SIG-M5 treated with dmso at 0.1 percent for 504 hours (cell line): ENCODE measurements around the gene SUFU.

Source experiments
- DNase-seq: peaks from one replicate; lab custom pipeline; 2025; ENCODE audit not compliant: unreplicated experiment; lab: John Stamatoyannopoulos, UW

Gene SUFU

DNA sequence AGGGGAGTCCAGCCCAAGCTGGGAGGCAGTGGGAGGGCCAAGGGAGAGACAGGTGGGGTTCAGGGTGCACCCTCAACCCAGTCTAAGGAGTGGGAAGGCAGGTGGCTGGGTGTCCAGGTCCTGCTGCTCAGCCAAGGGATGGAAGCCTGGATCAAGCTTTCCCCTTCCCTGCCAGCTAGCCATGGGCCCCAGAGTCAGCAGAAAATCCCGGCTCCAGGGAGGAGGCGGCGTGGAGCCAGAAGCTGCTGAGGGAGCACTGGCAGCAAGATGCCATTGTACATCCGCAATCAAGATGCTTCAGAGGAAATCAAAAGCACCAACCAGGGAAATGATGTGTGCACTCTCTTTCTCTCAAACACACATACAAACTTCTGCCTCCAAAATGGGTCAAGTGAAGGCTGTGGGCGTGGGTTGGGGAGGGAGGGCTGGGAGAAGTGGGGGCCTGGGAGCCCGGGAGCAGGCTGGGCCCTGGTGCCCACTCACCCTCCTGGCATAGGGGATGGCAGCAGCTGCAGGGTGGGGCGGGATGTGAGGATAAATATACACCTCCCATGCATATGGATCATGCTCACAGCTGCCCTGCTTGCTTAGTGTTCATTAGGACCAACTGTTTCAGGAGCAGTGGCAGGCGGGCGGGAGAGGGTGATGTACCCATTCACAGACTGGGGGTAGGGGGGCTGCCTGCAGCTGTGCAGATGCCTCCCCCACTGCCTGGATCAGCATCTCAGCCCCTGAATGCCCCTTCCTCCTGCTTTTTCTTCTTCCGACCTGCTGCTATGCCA, 164.7 kb downstream of the SUFU start:
- no peak for DNase-seq

DNA sequence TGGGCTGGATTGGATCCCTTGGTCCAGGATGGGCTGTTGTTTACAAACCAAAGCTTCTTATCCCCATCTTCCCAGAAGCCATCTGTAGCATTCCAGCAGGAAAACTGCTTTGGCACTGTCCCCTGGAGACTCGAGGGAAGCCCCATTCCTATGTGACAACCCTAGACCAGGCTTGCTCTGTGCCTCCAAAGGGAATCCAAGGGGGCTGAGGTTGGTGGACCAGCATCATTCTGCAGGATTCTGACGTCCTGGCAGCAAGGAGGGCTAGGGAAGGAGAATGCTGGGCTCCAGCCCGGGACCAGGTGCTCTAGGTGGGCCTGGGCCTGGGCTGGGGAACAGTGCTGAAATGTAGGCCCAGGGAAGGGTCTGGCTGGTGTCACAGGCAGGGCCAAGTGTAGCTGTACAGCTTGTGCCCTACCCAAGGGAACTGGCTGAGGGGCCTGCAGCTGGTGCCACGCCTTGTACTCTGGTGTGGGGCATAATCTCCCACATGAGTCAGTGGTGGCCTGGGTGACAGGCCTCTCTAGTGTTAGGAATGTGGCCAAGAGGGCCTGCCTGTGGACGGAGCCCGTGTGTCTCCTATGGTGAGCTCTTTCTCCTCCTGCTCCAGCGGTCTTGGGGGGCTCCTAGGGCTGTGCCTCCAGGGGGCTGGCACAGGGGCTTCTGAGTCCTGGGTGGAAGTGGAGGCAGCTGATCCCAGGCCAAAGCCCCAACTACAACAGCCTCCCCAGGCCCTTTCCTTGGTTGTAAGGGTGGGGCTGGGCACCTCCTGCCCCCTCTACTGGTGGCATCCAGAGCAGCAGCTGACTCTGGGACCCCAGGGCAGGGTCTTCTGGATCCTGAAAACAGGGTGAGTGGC, 165.7 kb downstream of the SUFU start:
- DNase-seq, result no peak

DNA sequence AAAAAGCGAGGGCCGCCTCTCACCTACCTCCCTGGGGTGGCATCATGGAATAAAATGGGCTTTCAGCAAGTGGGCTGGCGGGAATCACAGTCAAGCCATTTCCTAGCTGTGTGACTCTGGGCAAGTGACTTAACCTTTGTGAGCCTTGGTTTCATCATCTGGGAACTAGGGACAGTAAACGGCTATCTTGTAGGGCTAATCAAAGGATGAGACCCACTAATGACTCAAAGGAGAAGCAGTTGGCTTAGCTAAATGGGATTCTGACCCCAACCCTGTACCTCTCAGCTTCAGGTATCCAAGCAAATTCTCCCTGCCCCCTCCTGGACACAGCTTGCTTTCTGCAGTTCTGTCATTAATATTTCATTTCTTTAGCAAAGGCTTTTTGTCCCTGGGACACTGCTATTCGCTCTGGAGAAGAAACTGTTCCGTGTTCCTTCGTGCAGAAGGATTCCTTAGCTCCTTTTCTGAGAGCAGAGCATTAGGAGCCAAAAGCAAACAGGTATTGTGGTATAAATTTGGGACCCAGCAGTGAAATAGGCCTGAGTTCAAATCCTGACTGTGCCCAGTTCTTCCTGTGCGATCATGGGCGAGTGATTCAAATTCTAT, 166.4 kb downstream of the SUFU start:
- DNase-seq, result no peak

DNA sequence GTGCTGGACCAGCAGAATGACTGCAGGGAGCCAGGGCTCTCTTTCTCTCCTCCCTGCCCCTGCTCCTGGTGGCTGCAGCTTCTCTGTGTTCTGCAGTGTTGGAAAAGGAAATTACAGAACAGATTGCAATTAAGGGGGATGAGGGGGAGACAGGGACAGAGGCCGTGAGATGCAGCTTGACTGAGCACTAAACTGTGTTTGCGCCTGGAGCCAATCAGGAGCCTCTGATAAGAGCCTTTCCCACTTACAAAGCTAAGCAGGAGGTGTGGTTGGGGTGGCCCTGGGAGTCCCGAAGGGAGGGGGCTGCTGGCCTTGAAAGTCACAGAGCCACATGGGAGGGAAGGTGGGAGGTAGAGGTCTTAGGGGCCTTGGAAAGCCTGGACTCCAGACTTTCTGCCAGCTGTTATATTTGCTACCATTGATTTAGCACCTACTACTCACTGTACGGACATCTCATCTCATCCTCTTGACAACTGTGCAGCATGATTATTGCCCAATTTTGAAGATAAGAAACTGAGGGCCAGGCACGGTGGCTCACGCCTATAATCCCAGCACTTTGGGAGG, 167.2 kb downstream of the SUFU start:
- no peak for DNase-seq

DNA sequence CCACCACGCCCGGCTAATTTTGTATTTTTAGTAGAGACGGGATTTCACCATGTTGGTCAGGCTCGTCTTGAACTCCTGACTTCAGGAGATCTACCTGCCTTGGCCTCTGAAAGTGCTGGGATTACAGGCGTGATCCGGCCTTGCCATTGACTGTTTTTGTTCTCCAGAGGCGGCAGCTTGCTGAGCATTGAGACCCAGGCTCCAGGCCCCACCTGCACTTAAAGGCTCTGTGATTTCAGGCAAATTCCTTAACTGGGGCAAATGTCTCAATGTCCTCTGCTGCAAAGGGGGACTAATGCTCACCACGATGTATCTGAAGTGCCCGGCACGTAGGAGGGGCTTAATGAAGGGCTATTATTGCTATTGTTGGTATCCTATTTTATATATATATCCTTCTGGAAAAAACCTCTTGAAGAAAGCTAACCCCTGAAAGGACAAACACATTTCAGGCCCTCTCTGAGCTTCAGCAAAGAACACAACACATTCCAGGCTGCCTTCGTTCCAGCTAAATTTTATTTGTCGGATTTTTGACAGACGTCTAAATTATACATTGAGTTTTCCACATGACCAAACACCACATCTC, 169.6 kb downstream of the SUFU start:
- DNase-seq, result no peak

DNA sequence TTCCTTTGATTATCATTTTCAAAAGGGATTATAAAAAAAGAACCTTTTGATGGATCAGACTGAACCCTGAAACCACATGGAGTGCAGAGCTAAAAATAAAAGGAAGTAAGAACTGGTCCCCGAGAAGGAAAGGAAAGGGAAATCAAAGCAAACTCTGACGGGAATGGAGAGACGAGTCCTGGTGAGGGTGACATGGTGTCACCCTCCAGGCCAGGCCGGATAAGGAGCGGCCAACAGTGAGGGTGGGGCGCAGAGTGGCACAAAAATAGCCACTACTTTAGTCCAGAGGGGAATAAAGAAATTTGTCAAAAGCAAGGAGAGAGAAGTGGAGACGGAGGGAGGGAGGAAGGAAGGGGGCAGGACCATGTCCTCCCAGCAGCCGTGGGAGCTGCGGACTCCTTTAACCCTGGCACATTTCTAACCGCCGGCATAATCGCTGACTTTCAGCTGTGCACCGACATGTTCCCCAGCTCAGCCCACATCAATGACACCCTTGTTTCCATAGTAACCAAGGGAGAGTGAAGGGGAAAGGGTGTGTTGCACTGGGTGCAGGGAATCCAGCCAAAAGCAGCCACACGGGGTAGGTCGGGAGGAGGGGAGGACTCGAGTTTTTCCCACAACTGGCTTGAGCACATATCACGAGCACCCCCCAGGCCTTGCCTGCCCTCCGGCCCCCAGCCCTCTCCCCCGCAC, 170.2 kb downstream of the SUFU start:
- DNase-seq, result no peak

DNA sequence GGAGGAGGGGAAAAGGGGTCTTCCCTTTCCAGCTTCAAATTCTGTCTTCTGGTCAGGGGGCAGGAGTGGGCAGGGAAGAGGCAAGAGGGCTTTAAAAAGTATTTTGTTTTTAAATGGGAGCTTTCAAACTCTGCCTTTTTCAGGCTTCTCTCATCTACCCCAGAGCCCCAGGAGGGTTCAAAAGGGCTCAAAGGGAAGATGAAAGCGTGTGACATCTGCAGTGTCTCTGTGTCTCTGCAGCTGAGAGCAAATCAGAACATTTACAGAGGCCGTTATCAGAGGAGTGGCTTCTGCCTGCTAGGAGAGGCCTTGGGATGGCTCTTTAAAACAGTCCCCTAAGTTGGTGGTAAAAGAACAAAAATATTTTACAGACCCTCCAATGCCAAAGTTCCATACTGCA, 170.8 kb downstream of the SUFU start:
- DNase-seq, result no peak

DNA sequence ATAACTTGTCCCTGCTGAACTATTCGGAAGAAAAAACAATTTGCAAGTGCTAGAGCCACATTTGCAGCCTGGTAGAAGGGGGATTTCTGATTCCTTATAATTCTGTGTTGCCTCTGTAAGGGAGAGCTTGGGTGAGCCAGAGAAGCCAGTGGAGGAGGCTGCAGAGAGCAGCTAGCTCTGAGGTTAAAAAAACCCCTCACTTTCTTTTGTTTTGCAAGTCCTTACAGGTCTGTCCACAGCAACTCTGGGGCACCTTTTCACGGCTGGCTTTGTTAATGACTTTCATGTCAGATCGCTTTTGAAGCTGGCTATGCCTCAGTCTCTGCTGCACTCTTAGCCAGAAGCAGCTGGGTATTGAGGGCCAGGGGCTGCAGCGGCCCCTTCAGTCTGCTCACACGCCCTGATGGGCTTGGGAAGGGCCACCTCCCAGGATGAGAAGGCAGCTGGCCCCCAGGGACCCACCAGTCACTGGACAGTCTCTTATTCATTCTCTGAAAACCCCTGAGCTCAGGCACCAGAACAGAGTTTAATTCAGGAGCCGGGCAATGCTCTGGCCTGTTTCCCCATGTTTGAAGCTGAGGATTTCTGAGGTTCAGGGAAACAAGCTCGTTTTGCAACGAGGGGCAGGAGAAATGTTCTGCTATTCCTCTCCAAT, 171.4 kb downstream of the SUFU start:
- no peak for DNase-seq

DNA sequence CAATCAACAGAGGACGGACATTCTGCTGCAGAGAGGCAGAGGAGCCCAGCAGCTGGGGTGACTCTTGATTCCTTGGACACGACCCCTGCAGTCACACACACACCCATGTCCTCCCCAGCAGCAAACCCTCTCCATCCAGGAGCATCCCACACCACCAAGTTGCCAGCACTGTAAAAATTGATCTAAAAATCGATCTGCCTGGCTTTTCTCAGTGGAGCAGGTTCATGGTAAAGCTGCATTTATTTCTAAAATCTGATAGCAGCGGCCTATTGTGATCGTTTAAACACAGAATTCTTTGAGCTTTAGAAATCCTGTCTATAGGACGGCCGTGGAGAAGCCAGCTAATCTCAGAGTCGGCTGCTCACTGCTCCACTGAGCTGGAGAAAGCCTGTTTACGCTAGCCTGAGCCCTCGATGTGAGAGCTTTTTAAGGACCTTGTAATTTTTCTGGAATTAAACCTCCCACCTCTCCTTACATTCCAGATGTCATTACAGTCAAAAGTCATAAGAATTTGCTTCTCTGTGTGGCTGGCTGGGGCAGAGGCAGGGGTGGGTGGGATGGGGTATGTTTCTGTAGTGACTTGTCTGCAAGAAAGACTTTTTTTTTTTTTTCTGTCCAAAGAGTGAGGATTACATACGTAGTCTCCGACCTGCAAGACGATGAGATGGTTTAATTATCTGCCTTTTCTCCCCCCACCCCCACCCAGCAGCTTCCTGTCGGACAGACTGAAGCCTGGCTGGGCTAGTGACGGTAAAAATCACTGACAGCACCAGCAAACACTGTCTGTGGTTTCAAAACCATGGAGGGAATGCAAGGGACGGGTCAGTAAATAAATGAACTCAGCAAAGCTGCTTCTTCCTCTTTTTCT, 172.1 kb downstream of the SUFU start:
- DNase-seq, result peak; percentile 65

DNA sequence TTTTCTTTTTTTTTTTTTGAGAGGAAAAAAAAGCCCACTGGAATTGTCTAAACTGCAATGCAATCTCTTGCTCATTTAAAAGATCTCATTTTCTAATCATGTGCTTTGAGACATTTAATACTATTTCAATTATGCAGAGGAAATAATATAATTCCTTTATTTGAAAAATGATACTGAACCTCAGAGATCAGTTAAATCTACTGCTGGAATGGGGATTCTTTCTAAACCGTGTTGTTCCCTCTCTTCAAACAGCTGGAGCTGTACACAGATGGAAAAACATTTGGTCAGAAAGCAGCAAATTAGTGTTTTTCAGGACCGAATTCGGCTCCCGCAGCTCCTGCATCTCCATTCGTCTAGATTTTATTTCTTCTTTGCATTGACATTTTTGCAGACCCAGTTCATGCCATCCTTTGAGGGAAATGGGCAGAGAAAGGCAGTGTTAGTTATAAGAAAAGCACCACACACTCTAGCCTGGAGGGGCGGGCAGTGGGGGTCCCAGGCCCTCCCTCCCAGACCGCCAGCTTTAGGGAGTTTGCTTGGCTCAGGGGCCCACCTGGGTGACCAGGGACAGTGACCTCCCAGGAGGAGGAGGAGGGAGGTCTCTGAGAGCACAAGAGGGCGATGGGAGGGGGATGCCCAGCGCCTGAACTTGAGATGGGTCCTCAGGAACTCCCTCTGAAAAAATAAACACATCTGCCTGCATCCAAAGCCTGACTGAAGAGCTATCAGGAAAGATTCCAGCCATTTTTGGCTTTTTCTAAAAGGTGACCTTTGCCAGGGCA, 173.0 kb downstream of the SUFU start:
- no peak for DNase-seq

DNA sequence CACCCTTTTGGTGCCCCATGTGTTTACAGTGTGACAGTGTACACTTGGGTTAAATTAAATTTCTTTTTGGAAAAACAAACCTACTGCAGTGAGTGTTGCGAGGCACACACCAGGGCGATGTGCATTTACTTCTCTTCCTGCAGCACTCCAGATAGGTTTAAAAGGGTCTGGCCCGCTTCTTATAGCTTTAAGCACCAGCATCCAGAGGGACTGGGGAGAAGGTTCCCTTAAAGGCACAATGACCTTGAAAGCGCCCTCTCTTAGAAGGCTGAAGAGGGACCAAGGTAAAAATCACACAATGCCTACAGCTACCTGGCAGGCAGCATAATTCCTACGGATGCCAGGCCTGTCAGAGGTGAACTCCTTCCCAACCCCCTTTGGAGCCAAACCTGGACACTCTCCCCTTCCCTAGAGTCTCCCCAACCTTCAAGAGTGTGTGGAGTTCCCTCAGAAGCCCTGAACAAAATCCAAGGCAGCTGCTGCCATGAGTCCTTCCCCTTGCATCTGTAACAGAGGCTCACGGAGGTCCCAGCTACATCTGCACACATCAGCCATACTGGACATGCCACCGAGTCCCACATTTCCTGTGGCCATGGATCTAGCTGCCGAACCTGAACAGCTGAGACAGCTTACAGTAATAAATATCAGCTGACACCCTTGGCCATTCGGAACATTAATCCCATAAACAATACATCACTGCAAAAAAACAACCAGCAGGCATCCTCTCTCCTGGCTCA, 173.7 kb downstream of the SUFU start:
- DNase-seq, result no peak

DNA sequence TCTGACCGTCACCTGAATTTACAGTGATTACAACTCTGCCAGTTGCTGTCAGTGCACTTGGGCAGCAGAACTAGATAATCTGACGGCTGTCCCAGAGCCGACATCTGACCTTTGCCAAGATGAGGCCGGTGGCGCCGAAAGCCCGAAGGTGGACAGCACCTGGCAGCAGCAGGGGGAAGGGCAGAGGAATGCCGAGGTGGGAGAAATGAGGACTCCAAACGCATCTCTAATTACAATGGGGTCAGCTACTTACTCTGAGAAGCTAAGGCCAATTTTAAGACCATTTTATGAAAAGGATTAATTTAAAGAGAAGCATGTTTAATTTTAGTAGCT, 174.3 kb downstream of the SUFU start:
- no peak for DNase-seq

DNA sequence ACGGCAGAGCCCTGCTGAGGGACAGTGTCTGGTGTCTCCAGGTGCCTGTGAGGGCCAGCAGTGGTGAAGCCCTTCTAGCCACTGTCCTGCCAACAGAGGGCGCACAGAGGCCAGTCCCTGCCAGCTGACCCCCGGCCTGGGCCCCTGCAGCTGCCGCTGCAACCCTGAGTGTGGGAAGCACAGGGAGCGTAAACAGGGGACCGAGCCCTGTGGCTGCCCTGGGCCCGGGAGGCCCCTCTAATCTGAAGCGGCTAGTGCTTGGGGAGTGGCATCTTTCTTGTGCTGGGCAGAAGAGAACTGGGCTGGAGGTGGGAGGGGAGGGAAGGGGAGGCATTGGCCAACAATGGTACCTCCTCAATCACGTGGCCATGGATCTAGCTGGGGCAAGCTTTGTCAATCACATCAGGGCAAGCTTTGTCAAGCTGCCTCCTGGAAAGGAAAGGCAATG, 175.1 kb downstream of the SUFU start:
- peak; percentile 33 for DNase-seq

DNA sequence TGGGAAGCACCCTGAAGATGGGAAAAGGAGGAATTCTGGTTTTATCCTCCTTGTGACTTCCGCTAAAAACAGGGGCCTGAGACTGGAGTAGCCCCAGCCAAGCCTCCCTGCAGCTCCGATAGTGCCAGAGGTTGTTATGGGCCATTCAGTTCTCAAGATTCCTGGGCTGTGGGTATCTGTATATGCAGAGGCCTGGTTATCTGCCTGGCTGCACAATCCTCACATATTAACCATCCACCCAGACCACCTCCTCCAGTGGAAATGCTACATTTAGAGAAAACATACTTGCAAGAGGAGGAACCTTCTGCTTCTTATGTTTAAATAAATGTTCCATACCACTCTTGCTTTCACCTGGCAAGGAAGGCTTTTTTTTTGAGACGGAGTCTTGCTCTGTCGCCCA, 175.8 kb downstream of the SUFU start:
- no peak for DNase-seq

DNA sequence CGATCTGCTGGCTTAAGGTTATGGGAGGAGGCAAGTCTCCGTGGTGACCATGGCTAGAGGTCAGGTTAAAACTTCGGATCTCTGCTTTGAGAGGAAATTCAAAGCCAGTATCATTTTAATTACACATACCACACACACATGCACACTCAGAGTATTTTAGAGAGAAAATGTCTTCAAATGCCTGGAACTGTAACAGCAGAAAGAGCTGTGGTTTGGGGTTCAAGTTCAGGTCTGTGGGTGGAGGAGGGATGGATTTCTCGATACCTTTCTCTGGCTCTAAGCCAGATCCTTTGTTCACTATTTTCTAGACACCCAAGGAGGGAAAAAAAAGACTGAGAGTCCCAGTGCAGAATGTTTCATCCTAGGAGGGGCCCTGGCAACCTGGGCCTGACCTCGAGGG, 177.9 kb downstream of the SUFU start:
- no peak for DNase-seq

DNA sequence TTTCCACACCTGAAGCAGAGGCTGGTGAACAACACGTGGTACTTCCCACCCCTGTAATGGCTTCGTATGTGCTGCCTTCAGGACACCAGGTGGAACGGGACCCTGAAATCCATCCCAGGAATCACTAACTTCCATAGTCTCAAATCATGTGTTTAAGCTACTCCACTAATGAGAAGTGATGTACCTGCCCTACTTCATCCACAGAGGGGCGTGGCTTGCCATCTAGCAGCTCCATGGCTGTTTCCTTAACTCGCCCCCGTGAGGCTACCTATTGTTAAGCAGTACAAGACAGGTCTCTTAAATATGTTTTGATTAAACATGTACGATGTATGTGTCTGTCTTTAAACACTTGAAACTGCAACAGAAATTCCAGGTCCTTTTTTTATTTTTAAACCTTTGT, 178.6 kb downstream of the SUFU start:
- no peak for DNase-seq

DNA sequence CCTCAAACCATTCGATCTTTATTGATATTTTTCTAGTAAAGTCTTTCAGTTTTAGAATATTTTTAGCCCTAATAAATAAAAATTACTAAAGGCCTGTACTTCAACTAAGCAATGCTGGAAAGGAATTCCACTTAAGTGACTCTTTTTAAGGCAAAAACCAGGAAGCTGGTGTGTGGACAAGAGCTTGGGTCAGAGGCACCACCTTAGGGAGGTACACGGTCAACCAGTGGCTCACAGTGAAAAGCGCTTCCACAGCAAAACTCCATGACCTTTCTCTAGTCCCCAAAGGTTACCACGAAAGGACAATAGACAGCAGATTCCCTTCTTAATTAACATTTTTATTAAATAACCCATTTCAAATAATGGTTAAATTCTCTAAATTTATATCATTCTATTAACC, 179.2 kb downstream of the SUFU start:
- no peak for DNase-seq
